Body of pancreas (tissue), 4 donors: Measurements from ENCODE around the gene CACNA1H. TPM values are rescaled to one million over a fixed set of nuclear protein-coding genes. Genes with fewer than 3 reads are reported as not detected.
"Not testable (repeated sequence)": the region's sequence is repeated elsewhere in the genome, so short reads cannot be mapped to it uniquely, and the experiment has no call there.

ENCODE experiments used
- ATAC-seq: fragments of 150-250 bp; one replicate; pipeline ENCODE4 v1.9.1; 2016
- DNase-seq, 4 donors: peaks; one replicate each; pipeline ENCODE4 v3.0.0-alpha.2; 2019
- H3K27ac ChIP-seq, 4 donors: fragments of 200-600 bp; sonication (generic); 1 replicate in 3 of 4; 2 replicates in 1 of 4; pipeline versions ENCODE4 v1.5.1 to v1.6.1; 2016 to 2019; ENCODE audit warnings: mild to moderate bottlenecking in 1 of 4, mixed read lengths in 1 of 4, moderate library complexity in 1 of 4
- H3K27me3 ChIP-seq, 2 donors: fragments of 200-600 bp; sonication (generic); one replicate each; pipeline ENCODE4 v1.6.0; 2016; ENCODE audit warnings: mild to moderate bottlenecking in 1 of 2
- H3K36me3 ChIP-seq, 2 donors: fragments of 200-600 bp; sonication (generic); replicated peaks in 1 of 2; 2 replicates each; pipeline ENCODE4 v1.5.1; 2016; ENCODE audit warnings: low read depth in 2 of 2; ENCODE audit not compliant: insufficient read depth in 1 of 2
- H3K4me1 ChIP-seq: fragments of 200-600 bp; sonication (generic); one replicate; pipeline ENCODE4 v1.6.0; 2016
- H3K4me3 ChIP-seq, 2 donors: fragments of 200-600 bp; sonication (generic); 1 replicate in 1 of 2; 2 replicates in 1 of 2; pipeline ENCODE4 v1.5.1; 2016 to 2019
- H3K9me3 ChIP-seq, 3 donors: fragments of 200-600 bp; sonication (generic); 1 replicate in 2 of 3; 2 replicates in 1 of 3; pipeline ENCODE4 v1.5.1; 2016
- POLR2A ChIP-seq, 3 donors: fragments of 450-650 bp; IDR thresholded peaks; one replicate each; pipeline ENCODE4 v1.6.1; 2016; ENCODE audit warnings: antibody characterized with exemption in 3 of 3, mild to moderate bottlenecking in 2 of 3
- WGBS, 2 donors: methylation state at CpG; one replicate each; pipeline ENCODE4 v1.1.5; 2017; 5-methylcytosine and 5-hydroxymethylcytosine counted together
- intact Hi-C: fragments of 100-400 bp; cut with DNase I; formaldehyde crosslinking; loops from one replicate; pipeline ENCODE4 v1.15.1; 2023
- total RNA-seq, 2 donors: library from RNA; depleted of rRNA; stranded (reverse); fragments of >200 nt; gene quantifications; one replicate each; pipeline ENCODE4 v1.1.0, GENCODE V29; 2016
- TF ChIP-seq, protein P1 (sequence below), 7 experiments: fragments of 450-650 bp in 4 of 7; fragments of 200-600 bp in 3 of 7; sonication (generic) in 3 of 7; IDR thresholded peaks; one replicate each; pipeline ENCODE4 v1.5.1; 2016 to 2019; ENCODE audit warnings: antibody characterized with exemption in 7 of 7

CACNA1H gene
- total RNA-seq, 2 donors from 2014 or later = 7.3 to 15.2 TPM

DNA sequence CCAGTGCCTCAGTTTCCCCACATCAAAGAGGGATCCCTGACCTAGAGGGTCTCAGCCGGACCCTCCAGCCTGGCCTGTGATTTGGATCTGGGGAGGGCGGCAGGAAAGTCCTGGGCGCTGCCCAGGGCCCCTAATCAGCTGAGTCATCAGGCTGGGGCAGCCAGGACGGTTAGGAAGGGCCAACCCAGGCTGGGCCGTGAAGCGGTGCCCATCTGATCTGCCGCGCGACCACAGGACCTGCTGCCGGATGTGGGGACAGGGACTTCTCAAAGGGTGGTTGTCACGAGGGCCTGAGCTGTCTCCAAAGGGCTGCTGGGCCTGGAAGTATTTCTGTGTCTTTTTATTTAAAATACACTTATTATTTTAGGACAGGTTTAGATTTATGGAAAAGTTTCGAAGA is 92.0 kb downstream of the CACNA1H start:
- 54 to 86% methylated on average over 3 to 12 of the region's 12 CpGs for WGBS, 2 donors
- H3K36me3 ChIP-seq = no peaks in the 10 kb centered on the region
- no peak overlapping the region for H3K4me3 ChIP-seq
- no peaks in the 10 kb centered on the region for H3K9me3 ChIP-seq
- H3K27ac ChIP-seq = no peak overlapping the region
- peak in 1 of 4 donors; percentile 13 for DNase-seq
- no peaks in the 10 kb centered on the region for H3K27me3 ChIP-seq
- intact Hi-C loops = no loop called here
- H3K4me1 ChIP-seq = peaks cover 9% of the 10 kb centered on the region
- no peak for ATAC-seq
- TF ChIP-seq, protein P1, sequence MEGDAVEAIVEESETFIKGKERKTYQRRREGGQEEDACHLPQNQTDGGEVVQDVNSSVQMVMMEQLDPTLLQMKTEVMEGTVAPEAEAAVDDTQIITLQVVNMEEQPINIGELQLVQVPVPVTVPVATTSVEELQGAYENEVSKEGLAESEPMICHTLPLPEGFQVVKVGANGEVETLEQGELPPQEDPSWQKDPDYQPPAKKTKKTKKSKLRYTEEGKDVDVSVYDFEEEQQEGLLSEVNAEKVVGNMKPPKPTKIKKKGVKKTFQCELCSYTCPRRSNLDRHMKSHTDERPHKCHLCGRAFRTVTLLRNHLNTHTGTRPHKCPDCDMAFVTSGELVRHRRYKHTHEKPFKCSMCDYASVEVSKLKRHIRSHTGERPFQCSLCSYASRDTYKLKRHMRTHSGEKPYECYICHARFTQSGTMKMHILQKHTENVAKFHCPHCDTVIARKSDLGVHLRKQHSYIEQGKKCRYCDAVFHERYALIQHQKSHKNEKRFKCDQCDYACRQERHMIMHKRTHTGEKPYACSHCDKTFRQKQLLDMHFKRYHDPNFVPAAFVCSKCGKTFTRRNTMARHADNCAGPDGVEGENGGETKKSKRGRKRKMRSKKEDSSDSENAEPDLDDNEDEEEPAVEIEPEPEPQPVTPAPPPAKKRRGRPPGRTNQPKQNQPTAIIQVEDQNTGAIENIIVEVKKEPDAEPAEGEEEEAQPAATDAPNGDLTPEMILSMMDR (IDR thresholded peaks at IDR 0.05) = no peak
- TF ChIP-seq POLR2A (IDR thresholded peaks at IDR 0.05) = no peak

DNA sequence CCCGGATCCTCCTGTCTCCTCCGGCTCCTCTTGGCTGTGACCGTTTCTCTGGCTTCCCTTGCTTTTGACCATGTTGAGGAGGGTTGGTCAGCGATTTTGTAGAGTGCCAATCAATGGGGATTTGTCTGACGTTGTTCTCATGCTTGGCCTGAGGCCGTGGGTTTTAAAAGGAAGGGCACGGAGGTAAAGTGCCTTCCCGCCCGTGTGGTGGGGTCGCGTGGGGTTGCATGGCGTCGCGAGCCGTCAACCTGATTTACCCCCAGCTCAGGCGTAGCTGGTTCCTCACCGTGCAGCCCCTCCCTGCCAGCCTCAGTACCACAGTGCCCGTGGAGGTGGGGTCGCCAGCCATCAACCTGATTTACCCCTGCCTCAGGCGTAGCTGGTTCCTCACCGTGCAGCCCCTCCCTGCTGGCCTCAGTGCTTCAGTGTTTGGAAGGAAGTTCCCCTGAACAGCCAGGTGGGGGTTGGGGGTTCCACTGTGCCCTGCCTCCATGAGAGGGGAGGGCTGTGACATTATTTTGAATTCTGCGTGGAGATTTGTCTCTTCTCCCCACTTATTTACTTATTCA is 92.6 kb downstream of the CACNA1H start:
- H3K9me3 ChIP-seq = no peaks in the 10 kb centered on the region
- ATAC-seq = no peak
- intact Hi-C loops = no loop called here
- peaks cover 9% of the 10 kb centered on the region for H3K4me1 ChIP-seq
- H3K27me3 ChIP-seq = no peaks in the 10 kb centered on the region
- TF ChIP-seq POLR2A (IDR thresholded peaks at IDR 0.05) = no peak
- TF ChIP-seq, protein P1 (IDR thresholded peaks at IDR 0.05) = no peak
- no peak overlapping the region for H3K4me3 ChIP-seq
- DNase-seq = no peak
- WGBS, 2 donors = 46 to 64% methylated on average over 21 to 22 of the region's 22 CpGs
- H3K36me3 ChIP-seq = no peaks in the 10 kb centered on the region
- no peak overlapping the region for H3K27ac ChIP-seq

DNA sequence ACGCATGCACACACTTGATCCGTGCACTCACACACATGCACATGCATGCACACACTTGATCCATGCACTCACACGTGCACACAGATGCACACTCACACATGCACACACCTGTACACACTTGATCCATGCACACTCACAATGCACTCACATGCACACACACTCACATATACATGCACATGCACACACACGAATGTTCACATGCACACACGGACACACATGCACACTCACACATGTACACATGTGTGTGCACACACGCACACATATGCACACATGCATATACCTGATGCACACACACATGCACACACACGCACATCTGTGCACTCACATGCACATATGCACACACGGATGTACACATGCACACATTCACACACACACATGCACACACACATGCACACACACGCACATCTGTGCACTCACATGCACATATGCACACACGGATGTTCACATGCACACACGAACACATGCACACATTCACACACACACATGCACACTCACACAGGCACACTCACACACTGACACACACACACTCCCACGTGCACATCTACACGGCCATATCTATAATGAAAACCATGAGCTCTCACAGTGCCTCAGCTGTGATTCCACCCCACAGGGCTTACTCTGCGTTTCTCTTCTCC is 95.1 kb downstream of the CACNA1H start:
- H3K4me1 ChIP-seq, DNase-seq, intact Hi-C loops, H3K27ac ChIP-seq, H3K4me3 ChIP-seq, ATAC-seq, H3K27me3 ChIP-seq, H3K9me3 ChIP-seq, H3K36me3 ChIP-seq: not testable (repeated sequence)
- TF ChIP-seq, protein P1 (IDR thresholded peaks at IDR 0.05) = peak in 1 of 7 experiments; percentile 9
- WGBS, 2 donors = 56 to 64% methylated on average over 14 of the region's 14 CpGs

DNA sequence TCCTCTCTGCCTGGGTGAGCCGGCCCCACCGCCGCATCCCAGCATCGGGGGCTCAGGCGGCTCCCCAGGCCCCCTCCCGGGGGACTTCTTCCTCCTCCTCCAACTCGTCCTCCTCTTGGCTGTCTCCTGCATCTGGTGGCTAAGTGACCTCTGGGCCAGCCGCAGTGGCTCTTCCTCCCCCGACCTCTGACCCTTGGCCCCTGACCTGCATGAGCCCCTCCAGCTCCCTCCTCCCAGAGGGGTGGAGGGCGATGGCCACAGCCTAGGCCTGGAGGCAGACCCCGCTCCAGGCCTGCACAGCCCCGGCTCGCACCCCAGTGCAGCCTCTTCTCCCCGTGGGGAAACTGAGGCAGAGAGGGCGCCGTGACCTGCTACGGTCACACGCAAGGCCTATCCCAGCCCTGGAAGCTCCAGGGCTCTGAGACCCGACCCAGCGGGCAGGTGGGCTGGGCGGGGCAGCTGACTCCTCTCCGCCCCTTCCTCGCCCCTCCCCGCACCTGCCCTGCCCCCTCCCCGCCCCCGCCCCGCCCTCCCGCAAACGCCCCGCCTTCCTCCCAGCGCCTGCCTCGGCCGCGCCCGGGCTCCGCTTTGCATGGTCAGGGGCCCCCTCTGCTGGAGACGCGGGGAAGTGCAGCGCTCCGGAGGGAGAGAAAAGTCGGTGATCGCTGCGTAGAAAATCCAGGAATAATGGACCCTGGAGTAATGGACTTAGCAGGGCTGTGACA is 96.3 kb downstream of the CACNA1H start:
- DNase-seq, intact Hi-C loops, H3K27me3 ChIP-seq, H3K4me1 ChIP-seq, H3K9me3 ChIP-seq, H3K36me3 ChIP-seq, H3K4me3 ChIP-seq, H3K27ac ChIP-seq: not testable (repeated sequence)
- ATAC-seq = peak; percentile 87
- WGBS, 2 donors = no CpG with 5 or more reads among the region's 43 CpGs

DNA sequence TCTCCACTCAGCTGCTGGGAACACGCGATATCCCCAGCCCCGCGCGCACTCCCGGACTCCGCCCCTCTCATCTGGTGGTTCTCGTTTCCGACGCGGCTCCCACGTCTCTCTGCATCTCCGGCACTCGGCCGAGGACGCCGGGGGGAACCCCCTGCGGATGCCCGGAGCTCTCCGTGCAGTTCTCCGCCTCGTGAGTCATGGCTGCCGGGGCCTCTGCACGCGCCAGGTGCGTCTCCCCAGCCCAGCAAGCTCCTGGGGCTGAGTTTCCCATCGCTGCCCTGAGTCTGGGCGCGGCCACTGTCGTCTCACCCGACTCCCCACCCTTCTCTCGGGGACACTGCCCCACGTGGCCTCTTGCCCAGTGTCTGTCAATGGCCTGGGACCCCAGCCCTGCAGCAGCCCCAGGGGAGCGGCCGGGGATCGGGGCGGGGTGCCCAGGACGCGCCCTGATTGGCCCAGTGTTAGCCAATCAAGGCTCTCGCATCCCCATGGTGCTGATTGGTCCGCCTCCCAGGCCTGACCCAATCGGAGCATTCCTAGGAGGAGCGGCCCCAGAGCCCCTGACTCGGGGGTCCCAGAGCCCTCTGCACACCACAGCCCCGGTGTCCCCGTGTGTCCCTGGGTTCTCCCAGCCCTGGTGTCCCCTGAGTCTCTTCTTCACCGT is 100.9 kb downstream of the CACNA1H start:
- H3K27ac ChIP-seq, H3K9me3 ChIP-seq, intact Hi-C loops, H3K36me3 ChIP-seq, ATAC-seq, H3K27me3 ChIP-seq, H3K4me3 ChIP-seq, H3K4me1 ChIP-seq, DNase-seq: not testable (repeated sequence)
- WGBS, 2 donors = no CpG with 5 or more reads among the region's 47 CpGs

DNA sequence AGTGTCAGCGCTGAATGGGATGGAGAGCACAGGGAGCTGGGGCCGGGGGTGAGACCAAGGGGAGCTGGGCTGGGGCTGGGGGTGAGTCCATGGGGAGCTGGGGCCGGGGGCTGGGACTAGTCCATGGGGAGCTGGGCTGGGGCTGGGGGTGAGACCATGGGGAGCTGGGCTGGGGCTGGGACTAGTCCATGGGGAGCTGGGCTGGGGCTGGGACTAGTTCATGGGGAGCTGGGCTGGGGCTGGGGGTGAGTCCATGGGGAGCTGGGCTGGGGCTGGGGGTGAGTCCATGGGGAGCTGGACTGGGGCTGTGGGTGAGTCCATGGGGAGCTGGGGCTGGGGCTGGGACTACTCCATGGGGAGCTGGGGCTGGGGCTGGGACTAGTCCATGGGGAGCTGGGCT is 101.9 kb downstream of the CACNA1H start:
- intact Hi-C loops, DNase-seq: not testable (repeated sequence)

DNA sequence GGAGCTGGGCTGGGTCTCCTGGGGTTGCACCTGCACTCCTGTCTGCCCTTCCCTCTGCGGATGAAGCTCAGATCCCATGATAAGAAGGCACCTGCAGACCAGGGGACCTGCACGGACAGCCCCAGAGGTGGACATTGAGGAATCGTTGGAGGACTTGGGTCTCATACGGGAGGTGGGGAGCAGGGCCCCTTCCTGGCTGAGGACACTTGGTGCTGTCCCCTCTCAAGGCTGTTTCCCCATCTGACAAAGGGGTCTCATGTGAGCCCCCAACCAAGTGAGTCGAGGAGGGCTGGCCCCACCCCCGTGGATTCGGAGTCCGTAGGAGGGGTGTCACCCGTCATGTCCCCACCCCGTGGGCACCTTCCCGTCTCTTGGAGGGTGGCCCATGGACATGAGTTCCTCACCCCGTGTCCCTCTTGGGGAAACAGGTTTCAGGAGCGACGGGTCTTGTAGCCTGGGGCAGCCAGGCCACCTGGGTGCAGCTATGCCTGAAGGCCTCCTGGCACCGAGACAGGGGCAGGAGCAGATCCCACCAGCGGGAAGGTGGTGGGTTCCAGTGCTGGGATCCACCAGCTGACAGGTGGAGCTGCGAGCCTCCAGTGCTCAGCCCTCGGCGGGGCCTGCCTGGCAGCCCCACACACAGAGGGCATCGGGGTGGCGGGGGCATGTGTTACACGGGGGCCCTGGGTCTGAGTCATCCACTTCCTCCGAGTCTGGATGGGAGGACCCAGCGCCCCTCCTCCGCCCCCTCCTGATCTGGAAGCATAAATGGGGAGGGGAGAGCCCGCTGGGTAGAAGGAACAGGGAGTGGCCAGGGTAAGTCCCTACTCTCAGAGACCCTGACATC is 102.6 kb downstream of the CACNA1H start, which contains the start of gene TPSD1:
TPSD1 (plus strand) TSS at position 794 of the 847 bp plus-strand sequence. CDS start 212 bp downstream, outside the sequence.
- H3K27me3 ChIP-seq, H3K4me1 ChIP-seq, DNase-seq, intact Hi-C loops, H3K4me3 ChIP-seq, H3K36me3 ChIP-seq, H3K27ac ChIP-seq, ATAC-seq, H3K9me3 ChIP-seq: not testable (repeated sequence)
- 55 to 100% methylated on average over 1 to 16 of the region's 26 CpGs for WGBS, 2 donors

More for the DNA sequence above, 101.9 kb downstream of the CACNA1H start:
- no CpG with 5 or more reads among the region's 3 CpGs for WGBS, 2 donors
- H3K27ac ChIP-seq, H3K4me1 ChIP-seq, ATAC-seq, H3K36me3 ChIP-seq, H3K4me3 ChIP-seq, H3K9me3 ChIP-seq, H3K27me3 ChIP-seq: not testable (repeated sequence)
